A549 (cell line): ENCODE data around the gene RCSD1. TPM values are rescaled to one million over a fixed set of nuclear protein-coding genes. Genes with fewer than 3 reads are reported as not detected.

ENCODE experiments used
- BCL3 ChIP-seq: fragments of >200 bp; sonication (Bioruptor Twin); formaldehyde crosslinking; IDR thresholded peaks from 3 replicates; pipeline ENCODE4 v1.6.1; 2016
- BHLHE40 ChIP-seq: IDR thresholded peaks from 2 replicates; pipeline ENCODE4 v1.6.1; 2012; ENCODE audit warnings: low read depth, low read length, inconsistent platforms
- CBX2 ChIP-seq: fragments of 200-600 bp; sonication (generic); IDR thresholded peaks from 2 replicates; pipeline ENCODE4 v1.6.1; 2016; ENCODE audit warnings: low read depth, mild to moderate bottlenecking, borderline replicate concordance
- CBX8 ChIP-seq: fragments of 200-600 bp; sonication (generic); IDR thresholded peaks from 2 replicates; pipeline ENCODE4 v1.6.1; 2016
- E2F6 ChIP-seq: IDR thresholded peaks from 2 replicates; pipeline ENCODE4 v1.6.1; 2012; ENCODE audit warnings: low read depth, borderline replicate concordance
- EHMT2 ChIP-seq: fragments of 200-600 bp; sonication (generic); IDR thresholded peaks from 2 replicates; pipeline ENCODE4 v1.6.1; 2016; ENCODE audit warnings: antibody characterized with exemption, low read depth, mild to moderate bottlenecking, moderate library complexity
- ELK1 ChIP-seq: fragments of 150-350 bp; IDR thresholded peaks from 2 replicates; pipeline ENCODE4 v1.6.1; 2014; ENCODE audit warnings: low read depth, mild to moderate bottlenecking, low read length
- EP300 ChIP-seq, 2 experiments: fragments of >200 bp; sonication (Bioruptor Twin); formaldehyde crosslinking; IDR thresholded peaks; 2 replicates in 1 of 2; 3 replicates in 1 of 2; pipeline ENCODE4 v1.6.1; 2016 to 2017
- HOXA7 ChIP-seq: fragments of 250-450 bp; sonication (Bioruptor Pico); IDR thresholded peaks from 2 replicates; pipeline ENCODE4 v1.5.0; 2020; ENCODE audit warnings: mild to moderate bottlenecking, moderate library complexity
- JUN ChIP-seq, 2 experiments: fragments of >200 bp; sonication (Bioruptor Twin); formaldehyde crosslinking; IDR thresholded peaks; 2 replicates in 1 of 2; 3 replicates in 1 of 2; pipeline ENCODE4 v1.6.1; 2016 to 2017
- MAX ChIP-seq: IDR thresholded peaks from 2 replicates; pipeline ENCODE4 v1.6.1; 2012
- NFE2L2 ChIP-seq: fragments of 150-350 bp; conservative IDR thresholded peaks from 2 replicates; pipeline ENCODE4 v1.6.1; 2014; ENCODE audit warnings: low read length
- NR3C1 ChIP-seq: fragments of >200 bp; sonication (Bioruptor Twin); formaldehyde crosslinking; IDR thresholded peaks from 3 replicates; pipeline ENCODE4 v1.6.1; 2017
- POLR2A ChIP-seq: IDR thresholded peaks from 2 replicates; pipeline ENCODE4 v1.6.1; 2012; ENCODE audit warnings: mild to moderate bottlenecking, low read length
- RARB ChIP-seq: fragments of 250-450 bp; sonication (Bioruptor Pico); IDR thresholded peaks from 2 replicates; pipeline ENCODE4 v1.8.0; 2021; ENCODE audit warnings: mild to moderate bottlenecking, moderate library complexity
- RCOR1 ChIP-seq: fragments of 150-350 bp; IDR thresholded peaks from 2 replicates; pipeline ENCODE4 v1.6.1; 2014; ENCODE audit warnings: antibody characterized with exemption, low read length, low read depth
- REST ChIP-seq: fragments of 200-600 bp; sonication (generic); IDR thresholded peaks from 2 replicates; pipeline ENCODE4 v1.6.1; 2016; ENCODE audit warnings: antibody characterized with exemption, mild to moderate bottlenecking, moderate library complexity
- RFX5 ChIP-seq: fragments of 450-650 bp; IDR thresholded peaks from 2 replicates; pipeline ENCODE4 v1.7.1; 2014; ENCODE audit warnings: antibody characterized with exemption, mild to moderate bottlenecking, moderate library complexity
- RNF2 ChIP-seq: fragments of 200-600 bp; sonication (generic); IDR thresholded peaks from 2 replicates; pipeline ENCODE4 v1.6.1; 2016; ENCODE audit warnings: low read depth, mild to moderate bottlenecking, antibody characterized with exemption, moderate library complexity, borderline replicate concordance
- SMC3 ChIP-seq: fragments of >200 bp; sonication (Bioruptor Twin); formaldehyde crosslinking; IDR thresholded peaks from 3 replicates; pipeline ENCODE4 v1.6.1; 2018; ENCODE audit warnings: inconsistent platforms
- TFCP2L1 ChIP-seq: fragments of 250-450 bp; sonication (Bioruptor Pico); IDR thresholded peaks from 2 replicates; pipeline ENCODE4 v1.5.0; 2021; ENCODE audit warnings: mild to moderate bottlenecking
- ZFP36 ChIP-seq: fragments of 450-650 bp; IDR thresholded peaks from 2 replicates; pipeline ENCODE4 v1.6.1; 2014; ENCODE audit warnings: borderline replicate concordance; ENCODE audit not compliant: partially characterized antibody
- ZNF302 ChIP-seq: fragments of 250-450 bp; sonication (Bioruptor Pico); IDR thresholded peaks from 2 replicates; pipeline ENCODE4 v1.9.0; 2021; ENCODE audit warnings: inconsistent platforms, mild to moderate bottlenecking, moderate library complexity
- polyA plus RNA-seq, 4 experiments: library from polyadenylated mRNA; depleted of rRNA in 3 of 4; stranded (reverse); fragments of >200 nt; fragmentation: RNase III in 1 of 4; extraction: RNeasy Plus Mini Kit Qiagen cat#74134 plus additional on column Dnase treatment in 1 of 4; gene quantifications; 2 replicates in 3 of 4; 3 replicates in 1 of 4; pipeline ENCODE4 v1.2.3, GENCODE V29; 2011 to 2017

RCSD1 gene
- polyA plus RNA-seq, 2 of the 4 experiments (the other 2 are of a cell fraction): not detected

GRCh38 chr1:167721617-167722151 lies 91.7 kb downstream of the RCSD1 start, which contains the start of gene MPZL1 (continued):
- TF ChIP-seq REST: no peak
- TF ChIP-seq ELK1: no peak
- no peak for TF ChIP-seq RCOR1
- no peak for TF ChIP-seq ZFP36
- peak; percentile 39 to 52; a peak in 2 of 5 replicates for TF ChIP-seq JUN (IDR thresholded peaks at IDR 0.05)
- TF ChIP-seq CBX8: no peak
- no peak for TF ChIP-seq ZNF302 (CRISPR knock-in tag)
- peak; percentile 42; the same call in 1 of the 2 replicates for TF ChIP-seq E2F6
- no peak for TF ChIP-seq EP300 (IDR thresholded peaks at IDR 0.05)
- peak; percentile 26; the same call in 1 of the 3 replicates for TF ChIP-seq BCL3
- TF ChIP-seq POLR2A: peak; percentile 79
- TF ChIP-seq EHMT2: no peak
- TF ChIP-seq MAX: peak; percentile 61; the same call in 1 of the 2 replicates
- no peak for TF ChIP-seq BHLHE40
- TF ChIP-seq SMC3: no peak
- TF ChIP-seq CBX2: no peak
- TF ChIP-seq NR3C1: no peak
- TF ChIP-seq RFX5: no peak
- TF ChIP-seq NFE2L2: no peak
- no peak for TF ChIP-seq HOXA7 (CRISPR knock-in tag)
- no peak for TF ChIP-seq TFCP2L1 (CRISPR knock-in tag)
- no peak for TF ChIP-seq RARB (CRISPR knock-in tag)
- no peak for TF ChIP-seq RNF2
